Endothelial cell of umbilical vein (primary cell): ENCODE data around the gene ADAM33. TPM values are rescaled to one million over a fixed set of nuclear protein-coding genes. Genes with fewer than 3 reads are reported as not detected.

ENCODE experiments used
- BruUV-seq: library from RNA; stranded (reverse); fragments of 400-500 nt; replicated peaks from 2 replicates; lab custom pipeline; 2021; lab: Mats Ljungman, UMichigan
- CTCF ChIA-PET: fragments of 300-600, 350-600 bp; sonication (Branson Sonifier 250); formaldehyde crosslinking; loops from one replicate; lab custom pipeline; 2021; ENCODE audit warnings: antibody characterized with exemption, inconsistent platforms; lab: Charles Lee
- POLR2A ChIA-PET: fragments of 300-600, 350-600 bp; sonication (Branson Sonifier 250); formaldehyde crosslinking; loops from one replicate; lab custom pipeline; 2021; ENCODE audit warnings: antibody characterized with exemption, inconsistent platforms; lab: Charles Lee
- DNase-seq: peaks from one replicate; pipeline ENCODE4 v3.0.0-alpha.2; 2011; ENCODE audit warnings: low read depth, low spot score
- FAIRE-seq: peaks from 2 replicates; lab custom pipeline; 2011; peaks lifted over from hg19 to GRCh38; lab: Jason Lieb, UNC
- H2AFZ ChIP-seq: 2 replicates; pipeline ENCODE4 v1.6.0; 2012; ENCODE audit warnings: low read depth, low read length, control low read depth, inconsistent platforms
- H3K27ac ChIP-seq: 2 replicates; pipeline ENCODE4 v1.5.1; 2011; ENCODE audit warnings: low read depth, mild to moderate bottlenecking, control low read depth, low read length, moderate library complexity; ENCODE audit not compliant: insufficient read depth
- H3K27me3 ChIP-seq, 2 experiments: 2 replicates each; pipeline versions ENCODE4 v1.6.0 to v1.6.1; 2011; ENCODE audit warnings: low read length in 2 of 2, mixed read lengths in 1 of 2; ENCODE audit not compliant: control insufficient read depth in 2 of 2, insufficient read depth in 2 of 2
- H3K36me3 ChIP-seq, 2 experiments: 2 replicates in 1 of 2; 3 replicates in 1 of 2; pipeline ENCODE4 v1.5.1; 2011; ENCODE audit warnings: low read length in 2 of 2, mild to moderate bottlenecking in 1 of 2, moderate library complexity in 1 of 2; ENCODE audit not compliant: control insufficient read depth in 2 of 2, insufficient read depth in 2 of 2; ENCODE audit errors: extremely low read depth in 1 of 2
- H3K4me1 ChIP-seq: 3 replicates; pipeline ENCODE4 v1.5.1; 2011; ENCODE audit warnings: mild to moderate bottlenecking, low read length; ENCODE audit not compliant: control insufficient read depth, insufficient read depth; ENCODE audit errors: extremely low read depth
- H3K4me2 ChIP-seq: 2 replicates; pipeline ENCODE4 v1.6.1; 2011; ENCODE audit warnings: low read length, control low read depth, mixed read lengths; ENCODE audit not compliant: insufficient read depth
- H3K4me3 ChIP-seq, 3 experiments: fragments of 200-600 bp in 1 of 3; sonication (generic), shearing (Covaris generic) in 1 of 3; replicated peaks in 1 of 3; 2 replicates each; pipeline ENCODE4 v1.5.1; 2011 to 2016; ENCODE audit warnings: control low read depth in 3 of 3, low read length in 3 of 3, mild to moderate bottlenecking in 2 of 3, inconsistent platforms in 1 of 3, low read depth in 1 of 3, moderate library complexity in 1 of 3; ENCODE audit not compliant: insufficient read depth in 1 of 3
- H3K79me2 ChIP-seq: 2 replicates; pipeline ENCODE4 v1.6.0; 2012; ENCODE audit warnings: low read length, inconsistent platforms; ENCODE audit not compliant: control insufficient read depth, insufficient read depth
- H3K9ac ChIP-seq: replicated peaks from 2 replicates; pipeline ENCODE3; 2011; ENCODE audit warnings: low read length, control low read depth; ENCODE audit not compliant: insufficient read depth; ENCODE audit errors: extremely low read depth
- H3K9me1 ChIP-seq: replicated peaks from 3 replicates; pipeline ENCODE4 v1.6.0; 2011; ENCODE audit warnings: mild to moderate bottlenecking, low read length; ENCODE audit not compliant: control insufficient read depth, insufficient read depth; ENCODE audit errors: extremely low read depth
- H3K9me3 ChIP-seq: replicated peaks from 2 replicates; pipeline ENCODE4 v1.5.1; 2012; ENCODE audit warnings: low read length, inconsistent platforms; ENCODE audit not compliant: control insufficient read depth, insufficient read depth
- H4K20me1 ChIP-seq: replicated peaks from 2 replicates; pipeline ENCODE3; 2011; ENCODE audit warnings: mild to moderate bottlenecking, low read length; ENCODE audit not compliant: control insufficient read depth, insufficient read depth; ENCODE audit errors: extremely low read depth
- CTCF ChIP-seq, 2 donors: IDR thresholded peaks; 1 replicate in 1 of 2; 2 replicates in 1 of 2; pipeline ENCODE4 v1.5.1; 2011; ENCODE audit warnings: low read length in 2 of 2, mild to moderate bottlenecking in 2 of 2, moderate library complexity in 2 of 2, control low read depth in 1 of 2, inconsistent platforms in 1 of 2, low read depth in 1 of 2; ENCODE audit not compliant: insufficient read depth in 1 of 2; ENCODE audit errors: extremely low read depth in 1 of 2
- EZH2 ChIP-seq: IDR thresholded peaks from 2 replicates; pipeline ENCODE4 v1.6.1; 2012; ENCODE audit warnings: borderline replicate concordance, low read depth, mild to moderate bottlenecking, moderate library complexity, low read length, inconsistent platforms; ENCODE audit not compliant: severe bottlenecking
- FOS ChIP-seq: IDR thresholded peaks from 2 replicates; pipeline ENCODE4 v1.6.1; 2011; ENCODE audit warnings: mild to moderate bottlenecking, low read length, moderate library complexity, borderline replicate concordance; ENCODE audit not compliant: insufficient read depth
- GATA2 ChIP-seq: IDR thresholded peaks from 2 replicates; pipeline ENCODE4 v1.7.0; 2011; ENCODE audit warnings: low read depth, mild to moderate bottlenecking, moderate library complexity, mixed read lengths, low read length; ENCODE audit not compliant: insufficient read length, insufficient read depth
- JUN ChIP-seq: IDR thresholded peaks from 2 replicates; pipeline ENCODE4 v1.6.1; 2011; ENCODE audit warnings: borderline replicate concordance, low read depth; ENCODE audit not compliant: insufficient read length, insufficient read depth
- MAX ChIP-seq: IDR thresholded peaks from 2 replicates; pipeline ENCODE4 v1.6.1; 2011; ENCODE audit not compliant: insufficient read depth, insufficient read length
- MYC ChIP-seq: IDR thresholded peaks from one replicate; pipeline ENCODE4 v1.6.1; 2011; ENCODE audit warnings: mild to moderate bottlenecking, low read depth, low read length
- POLR2A ChIP-seq: IDR thresholded peaks from 2 replicates; pipeline ENCODE4 v1.6.1; 2012; ENCODE audit warnings: low read depth, mild to moderate bottlenecking, control low read depth, low read length
- POLR2AphosphoS5 ChIP-seq: IDR thresholded peaks from 2 replicates; pipeline ENCODE4 v1.6.1; 2012; ENCODE audit warnings: low read depth, mild to moderate bottlenecking, control low read depth, low read length, moderate library complexity; ENCODE audit not compliant: insufficient read depth
- dilution Hi-C: fragments of 300-500 bp; cut with MboI; formaldehyde crosslinking; loops from one replicate; pipeline ENCODE4 v1.15.0; 2019; ENCODE audit warnings: low sequenced_read_pairs; ENCODE audit not compliant: extremely low pct_ligation_motif_present
- intact Hi-C: fragments of 100-400 bp; cut with micrococcal nuclease; formaldehyde crosslinking; loops from one replicate; pipeline ENCODE4 v1.10.0; 2022
- polyA plus RNA-seq, 4 experiments: library from polyadenylated mRNA; depleted of rRNA in 3 of 4; stranded (reverse) in 3 of 4; unstranded in 1 of 4; fragments of >200 nt; gene quantifications; 2 replicates each; pipeline versions ENCODE4 v1.2.1 to v1.2.3, GENCODE V29; 2011 to 2012; ENCODE audit warnings: missing spikeins in 1 of 4
- total RNA-seq: library from RNA; stranded (reverse); gene quantifications from 2 replicates; pipeline ENCODE4 v1.2.3, GENCODE V29; 2021

The ADAM33 gene
- total and polyA plus RNA-seq, 2 donors (not counting 3 experiments of a cell fraction or from before 2014, with no cell fraction given) = 0.06 to 0.18 TPM

GRCh38 chr20:3692706-3693294, 11.0 kb upstream of the ADAM33 start:
- FAIRE-seq (no peak), DNase-seq (no peak)
- intact Hi-C loops = no loop called here
- no peaks in the 10 kb centered on the region for H3K4me1 ChIP-seq
- TF ChIP-seq GATA2 = no peak
- TF ChIP-seq POLR2A = no peak
- TF ChIP-seq JUN = no peak
- no peak overlapping the region for H3K4me3 ChIP-seq
- H3K36me3 ChIP-seq = no peaks in the 10 kb centered on the region
- dilution Hi-C loops = no loop called here
- H3K9me3 ChIP-seq = no peaks in the 10 kb centered on the region
- no peak overlapping the region for H3K27ac ChIP-seq
- no peak overlapping the region for H2AFZ ChIP-seq
- no peaks in the 10 kb centered on the region for H4K20me1 ChIP-seq
- BruUV-seq = no TSS peak
- no peaks in the 10 kb centered on the region for H3K9me1 ChIP-seq
- H3K27me3 ChIP-seq = no peaks in the 10 kb centered on the region
- CTCF ChIA-PET = interaction anchor here (4.5 to 12.6 kb wide), 3 partner anchors 16 to 17 kb away, joined by 23 to 112 read pairs (median 39); no protein-coding TSS in a partner anchor
- POLR2A ChIA-PET = no interaction called here
- no peaks in the 10 kb centered on the region for H3K79me2 ChIP-seq
- no peak overlapping the region for H3K4me2 ChIP-seq
- H3K9ac ChIP-seq = no peak overlapping the region

GRCh38 chr20:3691897-3692296, 10.1 kb upstream of the ADAM33 start:
- ChIA-PET CTCF (interaction anchor here (4.5 to 12.6 kb wide), 2 partner anchors 15 to 18 kb away, joined by 23 to 112 read pairs; no protein-coding TSS in a partner anchor), POLR2A (no interaction called here)
- BruUV-seq = no TSS peak
- intact Hi-C loops (no loop called here), dilution Hi-C loops (no loop called here)
- peaks cover 4 to 5% of the 10 kb centered on the region in 2 experiments for H3K27me3 ChIP-seq
- no peaks in the 10 kb centered on the region for H3K9me3 ChIP-seq
- no peaks in the 10 kb centered on the region for H3K4me1 ChIP-seq
- H2AFZ ChIP-seq = no peak overlapping the region
- H3K27ac ChIP-seq = no peak overlapping the region
- DNase-seq = no peak
- no peak for FAIRE-seq
- H3K36me3 ChIP-seq = no peaks in the 10 kb centered on the region
- no peak overlapping the region for H3K9ac ChIP-seq
- no peaks in the 10 kb centered on the region for H3K9me1 ChIP-seq
- H3K79me2 ChIP-seq = no peaks in the 10 kb centered on the region
- no peak overlapping the region for H3K4me2 ChIP-seq
- H4K20me1 ChIP-seq = no peaks in the 10 kb centered on the region
- no peak for TF ChIP-seq JUN
- no peak for TF ChIP-seq GATA2
- no peak for TF ChIP-seq POLR2A
- no peak for TF ChIP-seq FOS
- TF ChIP-seq CTCF (IDR thresholded peaks at IDR 0.05; ENCODE audit: extremely low read depth in 1 of 2, insufficient read depth in 1 of 2, low read depth in 1 of 2, low read length in 2 of 2) = no peak
- no peak for TF ChIP-seq MYC
- no peak for TF ChIP-seq POLR2AphosphoS5
- no peak for TF ChIP-seq MAX
- no peak for TF ChIP-seq EZH2
- no peak overlapping the region for H3K4me3 ChIP-seq
